Measurements from ENCODE around the gene RABGGTB.
"Not testable (repeated sequence)": the region's sequence is repeated elsewhere in the genome, so short reads cannot be mapped to it uniquely, and the experiment has no call there.

RABGGTB gene

DNA sequence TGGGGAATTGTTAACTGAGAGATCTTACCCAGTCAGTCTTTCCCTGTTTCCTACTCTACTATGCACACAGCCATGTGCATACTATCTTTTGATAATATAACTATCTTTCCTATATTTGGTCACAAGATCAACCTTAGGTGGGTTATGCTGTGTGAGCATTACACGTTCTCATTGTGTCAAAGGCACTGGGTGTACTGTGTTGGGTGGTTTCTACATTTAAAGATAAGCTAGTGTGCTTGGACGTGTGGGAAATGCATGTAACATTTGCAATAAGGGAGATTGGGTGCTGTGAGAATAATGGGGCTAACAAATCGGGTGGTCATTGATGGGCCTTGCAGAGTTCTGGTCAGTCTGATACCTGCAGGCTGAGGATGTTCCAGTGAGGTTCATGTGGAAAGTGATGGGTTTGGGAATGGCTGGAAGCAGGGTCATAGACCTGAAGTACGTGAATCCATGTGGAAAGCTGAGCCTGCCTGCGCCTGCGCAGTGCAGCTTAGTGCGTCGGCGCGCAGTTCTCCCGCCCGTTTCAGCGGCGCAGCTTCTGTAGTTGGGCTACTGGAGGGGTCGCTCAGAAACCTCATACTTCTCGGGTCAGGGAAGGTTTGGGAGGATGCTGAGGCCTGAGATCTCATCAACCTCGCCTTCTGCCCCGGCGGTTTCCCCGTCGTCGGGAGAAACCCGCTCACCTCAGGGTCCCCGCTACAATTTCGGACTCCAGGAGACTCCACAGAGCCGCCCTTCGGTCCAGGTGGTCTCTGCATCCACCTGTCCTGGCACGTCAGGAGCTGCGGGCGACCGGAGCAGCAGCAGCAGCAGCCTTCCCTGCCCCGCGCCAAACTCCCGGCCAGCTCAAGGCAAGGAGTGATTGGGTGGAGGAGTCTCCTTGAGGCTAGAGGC is 10.6 kb downstream of the RABGGTB start, which contains the start of gene MSH4:
Gene MSH4, plus strand, starts transcription at position 507 of the 897 bp plus-strand sequence. Its CDS starts 104 bp downstream, at position 611.
- no peak for DNase-seq

DNA sequence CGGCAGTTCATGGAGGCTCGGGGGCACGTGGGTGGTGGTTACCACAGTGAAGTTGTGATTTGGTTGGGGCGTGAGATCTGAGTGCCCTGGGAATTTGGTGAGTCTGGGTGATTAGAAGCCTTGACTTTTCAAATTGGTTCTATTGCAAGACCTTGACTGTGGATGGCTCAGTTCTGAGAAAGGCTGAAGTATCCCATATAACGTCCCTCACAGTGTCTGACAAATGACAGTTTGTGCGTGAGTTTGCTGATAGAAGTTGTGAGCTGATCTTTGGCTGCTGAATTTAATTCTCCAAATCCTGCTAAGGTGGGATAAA is 11.2 kb downstream of the RABGGTB start:
- no peak for DNase-seq

DNA sequence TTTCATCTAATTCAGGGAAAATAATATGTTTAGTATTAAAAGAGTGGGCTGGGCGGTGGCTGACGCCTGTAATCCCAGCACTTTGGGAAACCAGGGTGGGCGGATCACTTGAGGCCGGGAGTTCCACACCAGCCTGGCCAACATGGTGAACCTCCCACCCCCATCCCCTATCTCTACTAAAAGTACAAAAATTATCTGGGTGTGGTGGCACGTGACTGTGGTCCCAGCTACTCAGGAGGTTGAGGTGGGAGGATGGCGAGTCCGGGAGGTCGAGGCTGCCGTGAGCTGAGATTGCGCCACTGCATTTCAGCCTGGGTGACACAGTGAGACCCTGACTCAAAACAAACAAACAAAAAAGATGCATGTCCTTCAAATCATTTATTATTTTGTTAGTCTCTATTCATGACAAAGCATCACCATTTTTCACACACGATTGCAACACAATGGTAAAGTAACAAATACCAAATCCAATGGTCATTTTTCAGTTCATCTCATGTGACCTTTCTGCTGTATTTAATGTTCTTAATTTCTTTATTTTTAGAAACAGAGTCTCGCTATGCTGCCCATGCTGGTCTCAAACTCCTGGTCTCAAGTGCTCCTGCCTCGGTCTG is 11.7 kb downstream of the RABGGTB start:
- no peak for DNase-seq

DNA sequence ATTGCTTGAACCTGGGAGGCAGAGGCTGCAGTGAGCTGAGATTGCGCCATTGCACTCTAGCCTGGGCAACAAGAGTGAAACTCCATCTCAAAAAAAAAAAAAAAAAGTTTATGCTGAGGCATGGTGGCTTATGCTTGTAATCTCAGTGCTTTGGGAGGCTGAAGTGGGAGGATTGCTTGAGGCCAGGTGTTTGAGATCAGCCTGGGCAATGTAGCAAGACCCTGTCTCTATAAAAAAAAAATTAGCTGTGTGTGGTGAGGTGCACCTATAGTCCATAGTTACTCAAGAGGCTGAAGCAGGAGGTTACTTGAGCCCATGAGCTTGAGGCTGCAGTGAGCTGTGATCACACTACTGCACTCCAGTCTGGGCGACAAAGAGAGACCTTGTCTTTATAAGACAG is 15.4 kb downstream of the RABGGTB start:
- DNase-seq = not testable (repeated sequence)

DNA sequence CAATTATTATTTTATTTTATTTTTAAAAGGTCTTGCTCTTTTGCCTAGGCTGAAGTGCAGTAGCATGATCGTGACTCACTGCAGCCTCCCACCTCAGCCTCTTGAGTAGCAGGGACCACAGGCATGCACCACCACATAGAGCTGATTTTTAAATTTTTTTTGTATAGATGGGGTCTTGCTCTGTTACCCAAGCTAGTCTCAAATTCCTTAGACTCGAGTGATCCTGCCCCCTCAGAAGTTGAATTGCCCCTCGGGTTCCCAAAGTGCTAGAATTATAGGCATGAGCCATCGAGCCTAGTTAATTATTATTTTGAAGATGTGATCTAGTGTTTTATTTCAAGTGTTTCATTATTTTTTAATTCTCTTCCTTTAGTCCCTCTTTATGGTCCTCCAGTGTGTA is 22.9 kb downstream of the RABGGTB start:
- no peak for DNase-seq

DNA sequence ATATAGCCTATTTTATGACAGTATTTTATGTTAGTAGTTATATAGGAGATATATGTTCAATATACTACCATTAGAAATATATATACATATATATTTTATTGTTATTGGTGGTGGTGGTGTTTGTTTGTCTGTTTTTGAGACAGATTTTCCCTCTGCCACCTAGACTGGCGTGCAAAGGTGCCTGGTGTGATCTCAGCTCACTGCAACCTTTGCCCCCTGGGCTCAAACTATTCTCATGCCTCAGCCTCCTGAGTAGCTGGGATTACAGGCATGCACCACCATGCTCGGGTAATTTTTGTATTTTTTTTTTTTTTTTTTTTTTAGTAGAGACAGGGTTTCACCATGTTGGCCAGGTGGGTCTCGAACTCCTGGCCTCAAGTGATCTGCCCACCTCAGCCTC is 24.1 kb downstream of the RABGGTB start:
- DNase-seq = not testable (repeated sequence)

DNA sequence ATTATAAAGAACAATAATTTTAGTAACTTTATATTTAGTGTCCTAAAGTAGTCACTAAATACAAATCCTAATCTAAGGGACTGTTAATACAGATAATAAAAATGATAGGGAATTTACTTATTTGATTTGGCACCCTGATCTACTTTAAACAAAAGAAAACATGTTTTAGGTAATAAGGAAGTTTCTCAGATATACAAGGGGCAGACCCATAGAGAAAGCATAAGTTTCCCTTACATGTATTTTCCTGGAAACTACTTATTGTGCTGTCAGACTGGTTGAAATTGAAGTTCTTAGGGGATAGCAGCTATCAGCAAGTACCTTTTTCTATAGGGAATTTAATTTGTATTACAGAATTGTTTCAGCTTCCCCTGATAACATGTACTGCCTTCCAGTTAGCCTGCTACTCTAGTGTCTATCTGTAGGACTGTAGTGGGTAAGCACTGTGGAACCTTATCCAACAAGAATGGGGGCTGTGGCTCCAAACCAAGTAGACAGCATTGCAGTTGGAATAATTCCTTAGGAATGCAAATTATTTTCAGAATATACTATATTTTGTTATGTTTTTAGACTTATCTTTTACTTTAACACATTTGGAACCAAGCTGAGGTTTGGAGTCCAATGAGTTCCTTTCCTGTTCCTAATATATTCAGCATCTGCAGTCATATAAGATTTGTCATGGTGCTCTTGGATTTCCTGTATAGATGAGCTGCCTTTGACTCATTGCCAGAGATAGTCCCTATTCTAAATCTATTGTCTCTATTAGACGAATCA is 25.3 kb downstream of the RABGGTB start:
- no peak for DNase-seq

DNA sequence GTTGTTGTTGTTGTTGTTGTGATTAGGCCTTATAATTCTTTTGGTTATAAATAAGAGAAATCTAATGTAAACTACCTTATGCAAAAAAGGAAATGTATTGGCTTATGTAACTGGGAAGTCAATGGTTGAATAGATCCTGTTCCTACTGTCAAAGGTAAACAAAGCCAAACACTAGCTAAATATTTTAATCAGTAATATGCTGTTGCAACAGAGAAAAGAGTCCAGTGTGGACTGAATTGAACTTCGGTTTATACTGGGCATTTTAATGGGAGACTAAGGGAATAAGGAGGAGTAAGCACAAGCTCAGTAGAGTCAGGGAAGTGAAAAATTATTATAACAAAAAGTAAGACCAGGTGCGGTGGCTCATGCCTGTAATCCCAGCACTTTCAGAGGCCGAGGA is 26.0 kb downstream of the RABGGTB start:
- DNase-seq = no peak

DNA sequence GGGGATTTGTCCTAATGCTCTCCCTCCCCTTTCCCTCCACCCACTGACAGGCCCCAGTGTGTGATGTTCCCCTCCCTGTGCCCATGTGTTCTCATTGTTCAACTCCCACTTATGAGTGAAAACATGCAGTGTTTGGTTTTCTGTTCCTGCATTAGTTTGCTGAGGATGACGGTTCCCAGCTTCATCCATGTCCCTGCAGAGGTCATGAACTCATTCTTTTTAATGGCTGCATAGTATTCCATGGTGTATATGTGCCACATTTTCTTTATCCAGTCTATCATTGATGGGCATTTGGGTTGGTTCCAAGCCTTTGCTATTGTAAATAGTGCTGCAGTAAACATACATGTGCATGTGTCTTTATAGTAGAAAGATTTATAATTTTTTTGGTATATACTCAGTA is 37.5 kb downstream of the RABGGTB start:
- not testable (repeated sequence) for DNase-seq

DNA sequence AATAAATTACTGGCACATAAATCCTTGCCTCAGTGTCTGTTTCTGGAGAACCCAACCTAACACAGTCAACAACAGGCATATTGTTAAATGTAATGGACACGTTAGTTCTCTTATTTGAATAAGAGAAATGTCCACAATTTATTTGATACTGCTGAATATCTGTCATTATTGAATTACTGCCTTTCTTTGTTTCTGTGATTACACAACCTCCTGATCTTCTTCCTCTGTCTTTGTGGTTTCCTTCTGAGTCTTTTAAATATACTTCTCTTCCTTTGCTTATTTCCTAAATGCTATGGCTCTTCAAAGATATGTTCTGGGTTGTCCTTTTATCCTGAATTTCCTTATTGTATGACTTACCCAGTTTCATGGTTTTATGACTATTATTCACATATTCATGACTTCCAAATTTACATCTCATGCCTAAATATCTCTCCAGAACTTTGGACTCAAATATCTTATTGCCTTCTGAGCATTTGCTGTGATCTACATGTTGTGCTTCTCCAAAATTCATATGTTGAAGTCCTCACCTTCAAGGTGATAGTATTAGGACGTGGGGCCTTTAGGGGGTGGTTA is 50.6 kb downstream of the RABGGTB start:
- DNase-seq = no peak

GRCh38 chr1:75838079-75838478 is 52.0 kb downstream of the RABGGTB start:
- DNase-seq = no peak

DNA sequence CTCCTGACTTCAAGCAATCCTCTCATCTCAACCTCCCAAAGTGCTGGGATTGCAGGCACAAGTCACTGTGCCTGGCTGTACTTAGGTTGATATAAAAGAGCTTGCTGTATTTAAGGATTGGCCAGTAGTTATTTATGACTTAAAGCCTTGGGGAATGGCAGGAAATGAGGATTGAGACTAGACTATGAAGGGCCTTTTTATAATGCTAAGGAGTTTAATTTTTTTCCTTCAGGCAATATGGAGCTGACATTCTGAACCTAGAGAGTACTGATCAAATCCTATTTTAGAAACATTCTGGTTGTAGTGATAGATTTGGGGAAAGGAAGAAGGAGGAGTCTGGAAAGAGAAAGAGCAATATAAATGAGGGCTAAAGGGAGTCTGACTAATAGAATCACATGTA is 55.4 kb downstream of the RABGGTB start:
- no peak for DNase-seq
